HG03045 (cell line): Measurements from ENCODE around the gene PEX26.
"Not testable (repeated sequence)": the region's sequence is repeated elsewhere in the genome, so short reads cannot be mapped to it uniquely, and the experiment has no call there.

Experiments used
- ATAC-seq: cut with Tn5 transposase; IDR thresholded peaks from one replicate; pipeline ENCODE4 v1.9.1; 2021; ENCODE audit warnings: mild to moderate bottlenecking, moderate library complexity; ENCODE audit not compliant: unreplicated experiment

PEX26 gene

GRCh38 chr22:18070556-18071306 lies 7.1 kb upstream of the PEX26 start:
- ATAC-seq: no peak

- not testable (repeated sequence) for ATAC-seq
Measured at GRCh38 chr22:18071307-18071967, 6.4 kb upstream of the PEX26 start.

- no peak for ATAC-seq
Measured at GRCh38 chr22:18071968-18072310, 5.9 kb upstream of the PEX26 start.

GRCh38 chr22:18073467-18073866 lies 4.3 kb upstream of the PEX26 start:
- ATAC-seq: no peak

GRCh38 chr22:18073927-18074326 lies 3.9 kb upstream of the PEX26 start:
- ATAC-seq: not testable (repeated sequence)

GRCh38 chr22:18075101-18075719 lies 2.6 kb upstream of the PEX26 start:
- ATAC-seq: no peak

- ATAC-seq: no peak
Measured at GRCh38 chr22:18075720-18076497, 1.9 kb upstream of the PEX26 start.

GRCh38 chr22:18077087-18077638 lies 627 bp upstream of the PEX26 start:
- no peak for ATAC-seq

GRCh38 chr22:18078329-18079041 lies 695 bp downstream of the PEX26 start:
- peak; percentile 25 for ATAC-seq

- no peak for ATAC-seq
Measured at GRCh38 chr22:18079706-18080233, 2.0 kb downstream of the PEX26 start.

- ATAC-seq: no peak
Measured at GRCh38 chr22:18081416-18081815, 3.6 kb downstream of the PEX26 start.

- ATAC-seq: no peak
Measured at GRCh38 chr22:18082467-18082866, 4.7 kb downstream of the PEX26 start.

GRCh38 chr22:18083406-18083805 lies 5.6 kb downstream of the PEX26 start:
- ATAC-seq: no peak

GRCh38 chr22:18085188-18085587 lies 7.4 kb downstream of the PEX26 start:
- ATAC-seq: no peak

GRCh38 chr22:18087350-18087855 lies 9.6 kb downstream of the PEX26 start:
- ATAC-seq: no peak

GRCh38 chr22:18088825-18089568 lies 11.2 kb downstream of the PEX26 start:
- no peak for ATAC-seq

- ATAC-seq: no peak
Measured at GRCh38 chr22:18090286-18090685, 12.5 kb downstream of the PEX26 start.

- no peak for ATAC-seq
Measured at GRCh38 chr22:18091478-18091877, 13.7 kb downstream of the PEX26 start.

- no peak for ATAC-seq
Measured at GRCh38 chr22:18091916-18092526, 14.2 kb downstream of the PEX26 start.
